GM18909 (cell line): Measurements from ENCODE around the gene KLK14.

ENCODE experiments used
- ATAC-seq: cut with Tn5 transposase; IDR thresholded peaks from one replicate; pipeline ENCODE4 v1.9.1; 2021; ENCODE audit warnings: mild to moderate bottlenecking; ENCODE audit not compliant: unreplicated experiment, poor library complexity

The KLK14 gene, protein sequence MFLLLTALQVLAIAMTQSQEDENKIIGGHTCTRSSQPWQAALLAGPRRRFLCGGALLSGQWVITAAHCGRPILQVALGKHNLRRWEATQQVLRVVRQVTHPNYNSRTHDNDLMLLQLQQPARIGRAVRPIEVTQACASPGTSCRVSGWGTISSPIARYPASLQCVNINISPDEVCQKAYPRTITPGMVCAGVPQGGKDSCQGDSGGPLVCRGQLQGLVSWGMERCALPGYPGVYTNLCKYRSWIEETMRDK

GRCh38 chr19:51082611-51083010 is at the start of gene KLK14:
Gene KLK14 (minus strand): TSS chr19:51082887. CDS start chr19:51082614, 273 bp downstream.
- ATAC-seq, result no peak

DNA sequence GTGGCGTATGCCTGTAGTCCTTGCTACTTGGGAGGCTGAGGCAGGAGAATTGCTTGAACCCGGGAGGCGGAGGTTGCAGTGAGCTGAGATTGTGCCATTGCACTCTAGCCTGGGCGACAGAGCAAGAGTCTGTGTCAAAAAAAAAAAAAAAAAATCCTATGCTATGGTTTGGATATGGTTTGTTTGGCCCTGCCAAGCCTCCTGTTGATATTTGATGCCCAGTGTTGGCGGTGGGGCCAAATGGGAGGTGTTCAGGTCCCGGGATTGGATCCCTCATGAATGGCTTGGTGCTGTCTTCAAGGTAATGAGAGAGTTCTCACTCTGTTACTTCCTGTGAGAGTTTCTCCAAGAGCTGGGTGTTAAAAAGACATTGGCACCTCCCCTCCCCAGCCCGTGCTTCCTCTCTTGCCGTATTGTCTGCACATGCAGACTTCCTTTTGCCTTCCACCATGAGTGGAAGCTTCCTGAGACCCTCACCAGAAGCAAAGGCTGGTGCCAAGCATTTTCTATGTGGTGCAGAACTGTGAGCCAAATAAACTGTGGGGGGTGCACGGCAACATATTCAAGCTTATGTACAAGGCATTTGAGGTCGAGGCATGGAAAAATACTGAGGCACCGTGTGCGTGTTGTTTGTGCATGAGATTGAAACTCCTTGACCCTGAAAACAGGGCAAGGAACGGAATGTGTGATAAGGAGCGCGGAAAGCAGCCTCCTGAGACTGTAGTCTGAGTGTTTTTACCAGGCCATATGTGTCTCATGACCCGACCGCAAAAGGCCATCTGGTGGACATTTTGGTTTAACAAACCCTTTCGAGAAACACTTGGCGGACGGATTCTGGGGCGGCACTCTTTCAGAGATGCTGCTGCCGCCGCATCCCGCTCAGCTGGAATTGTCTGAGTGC is 49.3 kb upstream of the KLK14 start:
- ATAC-seq, result no peak

- no peak for ATAC-seq
Measured at GRCh38 chr19:51129716-51130115, 47.0 kb upstream of the KLK14 start.

DNA sequence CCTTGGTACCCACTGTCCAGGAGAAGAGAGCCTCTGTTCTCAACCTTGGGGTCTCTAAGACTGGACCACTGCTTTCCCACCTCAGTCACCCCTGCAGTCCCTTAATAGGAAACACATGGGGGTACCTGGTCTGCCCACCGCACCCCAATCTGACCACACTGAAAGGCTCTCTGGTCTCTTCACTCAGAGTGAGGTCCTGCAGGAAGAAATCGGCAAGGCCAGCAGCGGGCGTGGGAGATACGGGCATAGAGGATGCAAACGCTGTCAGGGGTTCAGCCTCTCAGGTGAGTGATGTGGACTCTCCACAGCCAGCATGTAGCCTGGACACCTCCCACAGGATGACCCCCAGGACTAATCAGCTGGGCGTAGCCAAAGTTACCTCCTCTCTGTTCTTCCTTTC is 45.5 kb upstream of the KLK14 start:
- ATAC-seq, result no peak

DNA sequence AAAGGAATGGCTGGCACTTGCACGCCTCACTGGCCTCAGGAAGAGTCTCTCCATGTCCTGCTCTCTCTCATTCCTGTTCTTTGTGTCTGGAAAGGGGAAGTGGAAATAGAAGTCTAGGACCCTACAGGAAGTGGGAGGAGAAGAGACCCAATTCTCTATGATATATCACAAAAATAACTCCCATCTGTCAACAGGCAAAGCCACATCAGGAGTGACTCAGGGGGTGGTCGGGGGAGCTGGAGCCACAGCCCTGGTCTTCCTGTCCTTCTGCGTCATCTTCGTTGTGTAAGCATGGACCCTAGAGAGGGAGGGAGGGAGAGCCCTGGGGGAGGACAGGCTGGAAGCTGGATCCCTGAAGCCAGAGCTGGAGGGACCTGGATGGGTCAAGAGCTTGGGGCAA is 45.1 kb upstream of the KLK14 start:
- no peak for ATAC-seq

DNA sequence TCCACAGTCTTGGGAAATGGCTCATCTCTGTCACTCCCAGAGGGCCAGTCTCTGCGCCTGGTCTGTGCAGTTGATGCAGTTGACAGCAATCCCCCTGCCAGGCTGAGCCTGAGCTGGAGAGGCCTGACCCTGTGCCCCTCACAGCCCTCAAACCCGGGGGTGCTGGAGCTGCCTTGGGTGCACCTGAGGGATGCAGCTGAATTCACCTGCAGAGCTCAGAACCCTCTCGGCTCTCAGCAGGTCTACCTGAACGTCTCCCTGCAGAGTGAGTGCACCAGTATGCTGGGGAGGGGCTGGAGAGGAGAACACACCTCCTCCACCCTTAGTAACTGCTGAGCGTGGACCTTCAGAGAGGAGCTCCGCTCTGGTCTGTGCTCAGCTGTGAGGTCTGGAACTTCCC is 44.3 kb upstream of the KLK14 start:
- no peak for ATAC-seq

- ATAC-seq, result no peak
Measured at GRCh38 chr19:51125421-51126075, 42.9 kb upstream of the KLK14 start.

- no peak for ATAC-seq
Measured at GRCh38 chr19:51124729-51125128, 42.0 kb upstream of the KLK14 start, which contains the start of gene SIGLEC9. Gene SIGLEC9 (plus strand): TSS chr19:51124906. CDS start chr19:51124975, 69 bp downstream.

GRCh38 chr19:51124216-51124615 is 41.5 kb upstream of the KLK14 start:
- ATAC-seq, result no peak

DNA sequence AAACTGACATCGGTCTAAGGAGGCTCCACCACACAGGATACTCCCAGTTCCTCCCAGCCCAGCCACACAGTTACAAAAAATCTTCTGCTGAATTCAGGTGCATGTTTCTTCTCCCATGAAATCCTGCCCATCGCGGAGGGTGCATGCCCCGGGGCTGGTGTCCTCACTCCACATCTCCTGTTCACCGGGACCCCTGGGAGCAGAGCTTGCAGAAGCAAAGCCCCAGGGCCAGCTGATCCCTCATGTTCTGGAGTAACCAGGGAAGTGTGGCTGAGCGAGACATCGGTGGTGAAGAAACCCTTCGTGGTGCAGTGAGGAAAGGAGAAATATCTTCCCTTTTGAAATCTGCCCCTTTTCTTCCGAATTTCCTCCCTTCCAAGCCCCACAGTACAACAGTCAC is 41.1 kb upstream of the KLK14 start:
- no peak for ATAC-seq

DNA sequence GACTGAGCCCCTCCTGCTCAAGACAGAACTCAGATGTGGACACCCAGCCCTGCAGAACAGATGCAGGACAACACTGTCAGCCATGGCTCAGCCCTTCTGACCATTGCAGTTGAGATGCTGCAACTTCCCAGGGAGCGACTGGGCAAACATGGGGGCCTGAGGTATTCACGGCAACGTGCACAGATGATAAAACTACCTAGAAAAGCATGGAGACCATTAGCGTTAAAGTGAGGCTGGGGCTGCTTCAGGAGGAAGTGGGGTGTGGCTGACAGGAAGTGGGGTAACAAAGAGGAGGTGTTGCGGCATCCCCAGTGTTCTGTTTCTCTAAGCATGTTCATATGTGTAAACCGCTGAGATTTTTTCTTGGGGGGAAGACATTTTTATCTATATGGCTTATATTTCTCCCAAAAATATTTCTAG is 40.7 kb upstream of the KLK14 start:
- no peak for ATAC-seq

- no peak for ATAC-seq
Measured at GRCh38 chr19:51122112-51122981, 39.7 kb upstream of the KLK14 start.

- no peak for ATAC-seq
Measured at GRCh38 chr19:51121257-51121656, 38.6 kb upstream of the KLK14 start.

DNA sequence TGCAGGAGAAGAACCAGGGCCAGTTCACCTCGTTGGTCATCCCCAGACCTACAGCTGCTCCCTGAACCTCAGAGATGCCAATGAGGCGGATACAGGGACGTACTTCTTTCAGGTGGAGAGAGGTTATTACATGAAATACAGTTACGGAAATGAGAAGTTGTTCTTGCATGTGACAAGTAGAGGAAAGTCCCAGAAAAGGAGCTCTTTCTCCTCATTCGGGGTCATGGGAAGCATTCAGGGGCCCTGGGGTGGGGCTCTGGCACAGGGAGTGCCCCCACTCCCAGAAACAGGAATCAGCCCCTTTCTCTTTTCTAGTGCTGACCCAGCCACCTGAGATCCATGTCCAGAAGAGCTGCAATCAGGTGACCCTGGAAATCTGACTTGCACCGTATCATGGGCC is 37.5 kb upstream of the KLK14 start:
- ATAC-seq, result no peak

GRCh38 chr19:51119611-51120010 is 36.9 kb upstream of the KLK14 start:
- no peak for ATAC-seq

- ATAC-seq, result no peak
Measured at GRCh38 chr19:51119101-51119500, 36.4 kb upstream of the KLK14 start.

- ATAC-seq, result no peak
Measured at GRCh38 chr19:51116736-51117286, 34.1 kb upstream of the KLK14 start.

GRCh38 chr19:51114087-51114729 is 31.5 kb upstream of the KLK14 start:
- no peak for ATAC-seq

DNA sequence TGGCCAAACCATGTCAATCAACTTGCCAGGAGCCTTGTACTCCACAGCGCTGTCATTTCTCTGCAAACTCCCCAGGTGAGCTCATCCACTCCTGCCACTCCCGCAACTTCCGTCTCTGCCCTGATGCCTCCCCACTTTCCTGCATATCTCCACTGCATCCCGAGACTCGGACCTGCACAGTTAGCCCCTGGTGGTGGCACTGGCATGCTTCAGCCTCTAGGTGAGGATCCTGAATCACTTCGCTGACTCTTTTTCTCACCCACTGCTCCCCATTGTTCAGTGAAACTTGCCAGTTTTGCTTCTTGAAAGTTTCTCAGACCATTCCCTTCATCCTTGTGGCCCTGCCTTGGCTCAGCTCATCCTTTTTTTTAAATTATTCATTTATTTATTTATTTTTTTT is 28.9 kb upstream of the KLK14 start:
- no peak for ATAC-seq

DNA sequence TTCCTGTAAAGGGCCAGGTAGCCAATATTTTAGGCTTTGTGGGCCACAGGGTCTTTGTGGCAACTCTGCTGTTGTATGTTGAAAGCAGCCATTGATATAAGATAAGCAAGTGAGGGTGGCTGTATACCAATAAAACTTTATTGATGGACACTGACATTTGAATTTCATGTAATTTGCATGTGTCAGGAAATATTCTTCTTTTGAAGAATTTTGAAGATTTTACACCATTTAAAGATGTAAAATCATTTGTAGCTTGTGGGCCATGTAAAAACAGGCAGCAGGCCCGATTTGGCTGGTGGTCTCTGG is 27.9 kb upstream of the KLK14 start:
- no peak for ATAC-seq
